HEK293 (cell line): ENCODE results near the gene PIGL.

ENCODE experiments used
- CTCF ChIA-PET: fragments of 350-600 bp; formaldehyde crosslinking; extraction: SDS; loops from one replicate; lab custom pipeline; 2021; ENCODE audit warnings: antibody characterized with exemption; lab: Yijun Ruan, JAX
- POLR2A ChIA-PET: fragments of 300-600 bp; formaldehyde crosslinking; extraction: SDS; loops from one replicate; lab custom pipeline; 2020; ENCODE audit warnings: antibody characterized with exemption, inconsistent platforms; lab: Yijun Ruan, JAX
- H3K27ac ChIP-seq: fragments of 200-500 bp; sonication (Bioruptor generic); 2 replicates; pipeline ENCODE4 v1.5.1; 2014; ENCODE audit warnings: low read depth, low read length, control low read depth, inconsistent platforms; ENCODE audit errors: extremely low read depth
- H3K36me3 ChIP-seq, 2 experiments: fragments of 200-500 bp in 1 of 2; sonication (Bioruptor generic) in 1 of 2; 1 replicate in 1 of 2; 2 replicates in 1 of 2; pipeline ENCODE4 v1.5.1; 2014 to 2017; ENCODE audit warnings: inconsistent platforms in 2 of 2, low read length in 2 of 2; ENCODE audit not compliant: control insufficient read depth in 2 of 2, insufficient read depth in 1 of 2
- H3K4me1 ChIP-seq: fragments of 200-500 bp; sonication (Bioruptor generic); 2 replicates; pipeline ENCODE4 v1.5.1; 2014; ENCODE audit warnings: mild to moderate bottlenecking, low read length, inconsistent platforms; ENCODE audit not compliant: control insufficient read depth, insufficient read depth
- H3K4me3 ChIP-seq: 2 replicates; pipeline ENCODE4 v1.5.1; 2011; ENCODE audit warnings: low read depth, mild to moderate bottlenecking, control low read depth, low read length, moderate library complexity
- H3K9me3 ChIP-seq: fragments of 200-500 bp; sonication (Bioruptor generic); 2 replicates; pipeline ENCODE4 v1.5.1; 2014; ENCODE audit warnings: low read depth, low read length, inconsistent platforms; ENCODE audit not compliant: control insufficient read depth, insufficient read depth
- AEBP2 ChIP-seq: fragments of 450-650 bp; formaldehyde crosslinking; IDR thresholded peaks from 2 replicates; pipeline ENCODE4 v1.5.1; 2016; ENCODE audit warnings: missing biosample characterization, missing genetic modification characterization, borderline replicate concordance
- GFI1B ChIP-seq: fragments of 450-650 bp; formaldehyde crosslinking; IDR thresholded peaks from 2 replicates; pipeline ENCODE4 v1.5.1; 2016; ENCODE audit warnings: missing biosample characterization, missing genetic modification characterization
- GLI4 ChIP-seq: fragments of 450-650 bp; formaldehyde crosslinking; IDR thresholded peaks from 2 replicates; pipeline ENCODE4 v1.5.1; 2016; ENCODE audit warnings: missing biosample characterization, missing genetic modification characterization
- IKZF3 ChIP-seq: fragments of 450-650 bp; IDR thresholded peaks from 2 replicates; pipeline ENCODE4 v1.5.0; 2018; ENCODE audit warnings: missing biosample characterization, mild to moderate bottlenecking, missing genetic modification characterization, moderate library complexity
- KLF16 ChIP-seq: fragments of 450-650 bp; formaldehyde crosslinking; IDR thresholded peaks from 2 replicates; pipeline ENCODE4 v1.5.1; 2017; ENCODE audit warnings: missing biosample characterization, missing genetic modification characterization
- PATZ1 ChIP-seq: fragments of 450-650 bp; formaldehyde crosslinking; IDR thresholded peaks from 2 replicates; pipeline ENCODE4 v1.5.1; 2016; ENCODE audit warnings: missing biosample characterization, missing genetic modification characterization
- PRDM1 ChIP-seq: fragments of 450-650 bp; formaldehyde crosslinking; IDR thresholded peaks from 2 replicates; pipeline ENCODE4; 2016; ENCODE audit warnings: missing biosample characterization, missing genetic modification characterization
- TRIM28 ChIP-seq: IDR thresholded peaks from 2 replicates; pipeline ENCODE4 v1.6.1; 2011; ENCODE audit warnings: low read length, control low read depth, borderline replicate concordance
- YY2 ChIP-seq: fragments of 450-650 bp; formaldehyde crosslinking; IDR thresholded peaks from 2 replicates; pipeline ENCODE4 v1.5.1; 2016; ENCODE audit warnings: missing biosample characterization, missing genetic modification characterization
- ZBTB17 ChIP-seq: fragments of 450-650 bp; formaldehyde crosslinking; IDR thresholded peaks from 2 replicates; pipeline ENCODE4 v1.5.1; 2016; ENCODE audit warnings: missing biosample characterization, missing genetic modification characterization
- ZBTB7A ChIP-seq: fragments of 450-650 bp; formaldehyde crosslinking; IDR thresholded peaks from 2 replicates; pipeline ENCODE4 v1.5.1; 2016; ENCODE audit warnings: low read depth, missing biosample characterization, missing genetic modification characterization
- ZNF169 ChIP-seq: fragments of 450-650 bp; formaldehyde crosslinking; IDR thresholded peaks from 2 replicates; pipeline ENCODE4 v1.5.1; 2016; ENCODE audit warnings: missing biosample characterization, missing genetic modification characterization
- ZNF175 ChIP-seq: fragments of 450-650 bp; formaldehyde crosslinking; IDR thresholded peaks from 2 replicates; pipeline ENCODE4 v1.5.1; 2016; ENCODE audit warnings: missing biosample characterization, missing genetic modification characterization
- ZNF202 ChIP-seq: fragments of 450-650 bp; formaldehyde crosslinking; IDR thresholded peaks from 2 replicates; pipeline ENCODE4 v1.5.1; 2016; ENCODE audit warnings: missing biosample characterization, missing genetic modification characterization, borderline replicate concordance
- ZNF211 ChIP-seq: fragments of 450-650 bp; formaldehyde crosslinking; IDR thresholded peaks from 2 replicates; pipeline ENCODE4 v1.5.1; 2016; ENCODE audit warnings: low read depth, missing biosample characterization, missing genetic modification characterization
- ZNF324 ChIP-seq: fragments of 450-650 bp; formaldehyde crosslinking; IDR thresholded peaks from 2 replicates; pipeline ENCODE4 v1.5.1; 2016; ENCODE audit warnings: missing biosample characterization, missing genetic modification characterization
- ZNF433 ChIP-seq: fragments of 450-650 bp; formaldehyde crosslinking; IDR thresholded peaks from 2 replicates; pipeline ENCODE4 v1.5.1; 2016; ENCODE audit warnings: missing biosample characterization, missing genetic modification characterization, low read depth
- ZNF501 ChIP-seq: fragments of 450-650 bp; formaldehyde crosslinking; IDR thresholded peaks from 2 replicates; pipeline ENCODE4 v1.5.1; 2016; ENCODE audit warnings: missing biosample characterization, missing genetic modification characterization
- ZNF530 ChIP-seq: fragments of 450-650 bp; formaldehyde crosslinking; IDR thresholded peaks from 2 replicates; pipeline ENCODE4 v1.5.1; 2016; ENCODE audit warnings: low read depth, missing biosample characterization, missing genetic modification characterization
- ZNF548 ChIP-seq: fragments of 450-650 bp; formaldehyde crosslinking; IDR thresholded peaks from 2 replicates; pipeline ENCODE4 v1.5.1; 2016; ENCODE audit warnings: missing biosample characterization, missing genetic modification characterization
- ZNF621 ChIP-seq: fragments of 450-650 bp; formaldehyde crosslinking; IDR thresholded peaks from 2 replicates; pipeline ENCODE4 v1.5.1; 2017; ENCODE audit warnings: missing biosample characterization, missing genetic modification characterization
- ZNF629 ChIP-seq: fragments of 450-650 bp; formaldehyde crosslinking; IDR thresholded peaks from 2 replicates; pipeline ENCODE4 v1.5.1; 2017; ENCODE audit warnings: missing biosample characterization, missing genetic modification characterization
- ZNF654 ChIP-seq: fragments of 450-650 bp; formaldehyde crosslinking; IDR thresholded peaks from 2 replicates; pipeline ENCODE4 v1.5.1; 2016; ENCODE audit warnings: low read depth, missing biosample characterization, missing genetic modification characterization
- ZNF76 ChIP-seq: fragments of 450-650 bp; formaldehyde crosslinking; IDR thresholded peaks from 2 replicates; pipeline ENCODE4; 2016; ENCODE audit warnings: low read depth, missing biosample characterization, missing genetic modification characterization, borderline replicate concordance
- TF ChIP-seq, protein P1 (sequence below): fragments of 450-650 bp; formaldehyde crosslinking; IDR thresholded peaks from 2 replicates; pipeline ENCODE4 v1.5.1; 2016; ENCODE audit warnings: missing biosample characterization, missing genetic modification characterization
- TF ChIP-seq, protein P2 (sequence below): fragments of 450-650 bp; formaldehyde crosslinking; IDR thresholded peaks from 2 replicates; pipeline ENCODE4 v1.5.1; 2016; ENCODE audit warnings: missing biosample characterization, missing genetic modification characterization, low read depth
- TF ChIP-seq, protein P3 (sequence below): fragments of 450-650 bp; formaldehyde crosslinking; IDR thresholded peaks from 2 replicates; pipeline ENCODE4 v1.5.1; 2016; ENCODE audit warnings: missing biosample characterization, missing genetic modification characterization, low read depth
- TF ChIP-seq, protein P4 (sequence below): fragments of 450-650 bp; formaldehyde crosslinking; IDR thresholded peaks from 2 replicates; pipeline ENCODE4 v1.5.1; 2016; ENCODE audit warnings: missing biosample characterization, missing genetic modification characterization

Gene PIGL

DNA sequence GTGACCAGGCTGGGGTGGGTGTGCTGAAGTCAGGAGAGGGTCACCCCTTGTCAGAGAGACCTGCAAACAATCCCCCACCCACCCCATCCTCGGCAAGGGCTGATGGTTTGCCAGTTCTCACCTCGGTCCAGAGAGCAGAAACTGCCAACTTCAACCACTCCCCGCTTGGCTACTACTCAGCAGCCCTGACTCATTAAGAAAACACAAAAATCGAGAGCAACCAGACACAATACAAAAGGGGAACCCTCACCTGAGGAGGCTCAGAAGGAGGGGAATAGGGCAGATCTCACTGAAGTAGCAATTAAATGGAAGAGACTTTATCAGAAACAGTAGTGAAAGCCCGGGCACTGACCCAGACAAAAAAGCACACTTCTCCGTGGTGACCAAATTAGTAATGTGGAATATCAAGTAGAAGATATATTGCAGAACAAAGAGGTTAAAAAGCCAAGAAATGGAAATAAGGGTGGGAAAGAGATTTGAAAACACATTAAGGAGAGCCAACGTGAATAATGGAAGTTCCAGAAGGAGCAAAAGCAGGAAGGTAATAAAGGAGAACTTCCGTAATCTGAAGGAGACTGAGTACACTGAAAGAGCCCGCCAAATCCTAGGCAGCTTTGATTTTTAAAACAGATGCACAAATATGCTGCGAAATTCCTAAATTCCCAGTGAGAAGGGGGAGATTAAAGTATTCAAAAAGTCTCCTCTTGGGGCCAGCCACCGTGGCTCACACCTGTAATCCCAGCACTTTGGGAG is 112.7 kb downstream of the PIGL start:
- no peak overlapping the region for H3K27ac ChIP-seq
- ChIA-PET CTCF (interaction anchor here (0.7 kb wide), 1 partner anchor 25 kb away, joined by 3 read pairs; no protein-coding TSS in a partner anchor), POLR2A (no interaction called here)
- H3K9me3 ChIP-seq, result no peaks in the 10 kb centered on the region
- peaks cover 11% of the 10 kb centered on the region for H3K4me1 ChIP-seq
- no peak overlapping the region for H3K4me3 ChIP-seq
- H3K36me3 ChIP-seq, result peaks cover 0 to 22% of the 10 kb centered on the region in 2 experiments; a peak in 2 of 3 replicates
- TF ChIP-seq, protein P1, sequence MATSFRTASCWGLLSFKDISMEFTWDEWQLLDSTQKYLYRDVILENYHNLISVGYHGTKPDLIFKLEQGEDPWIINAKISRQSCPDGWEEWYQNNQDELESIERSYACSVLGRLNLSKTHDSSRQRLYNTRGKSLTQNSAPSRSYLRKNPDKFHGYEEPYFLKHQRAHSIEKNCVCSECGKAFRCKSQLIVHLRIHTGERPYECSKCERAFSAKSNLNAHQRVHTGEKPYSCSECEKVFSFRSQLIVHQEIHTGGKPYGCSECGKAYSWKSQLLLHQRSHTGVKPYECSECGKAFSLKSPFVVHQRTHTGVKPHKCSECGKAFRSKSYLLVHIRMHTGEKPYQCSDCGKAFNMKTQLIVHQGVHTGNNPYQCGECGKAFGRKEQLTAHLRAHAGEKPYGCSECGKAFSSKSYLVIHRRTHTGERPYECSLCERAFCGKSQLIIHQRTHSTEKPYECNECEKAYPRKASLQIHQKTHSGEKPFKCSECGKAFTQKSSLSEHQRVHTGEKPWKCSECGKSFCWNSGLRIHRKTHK, result no peak
- TF ChIP-seq ZNF202 (tag by site-specific recombination) (no peak), ZNF621 (tag by site-specific recombination) (no peak), ZNF169 (tag by site-specific recombination) (no peak), ZBTB17 (no peak), AEBP2 (no peak), KLF16 (no peak), GLI4 (tag by site-specific recombination) (no peak), ZNF548 (tag by site-specific recombination) (peak; percentile 61; the same call in 1 of the 2 replicates), IKZF3 (tag by site-specific recombination) (no peak), ZNF530 (tag by site-specific recombination) (no peak), ZNF211 (tag by site-specific recombination) (no peak), ZNF433 (no peak), ZBTB7A (tag by site-specific recombination) (no peak), YY2 (tag by site-specific recombination) (no peak), PATZ1 (tag by site-specific recombination) (0 out of 2 replicates have a peak, but pooled peaks have one; percentile 15), PRDM1 (peak; percentile 87), GFI1B (tag by site-specific recombination) (no peak), ZNF501 (tag by site-specific recombination) (no peak), ZNF654 (tag by site-specific recombination) (no peak), ZNF324 (tag by site-specific recombination) (no peak), ZNF175 (tag by site-specific recombination) (no peak), ZNF76 (tag by site-specific recombination) (no peak), ZNF629 (no peak), TRIM28 (no peak)
- TF ChIP-seq, protein P2, sequence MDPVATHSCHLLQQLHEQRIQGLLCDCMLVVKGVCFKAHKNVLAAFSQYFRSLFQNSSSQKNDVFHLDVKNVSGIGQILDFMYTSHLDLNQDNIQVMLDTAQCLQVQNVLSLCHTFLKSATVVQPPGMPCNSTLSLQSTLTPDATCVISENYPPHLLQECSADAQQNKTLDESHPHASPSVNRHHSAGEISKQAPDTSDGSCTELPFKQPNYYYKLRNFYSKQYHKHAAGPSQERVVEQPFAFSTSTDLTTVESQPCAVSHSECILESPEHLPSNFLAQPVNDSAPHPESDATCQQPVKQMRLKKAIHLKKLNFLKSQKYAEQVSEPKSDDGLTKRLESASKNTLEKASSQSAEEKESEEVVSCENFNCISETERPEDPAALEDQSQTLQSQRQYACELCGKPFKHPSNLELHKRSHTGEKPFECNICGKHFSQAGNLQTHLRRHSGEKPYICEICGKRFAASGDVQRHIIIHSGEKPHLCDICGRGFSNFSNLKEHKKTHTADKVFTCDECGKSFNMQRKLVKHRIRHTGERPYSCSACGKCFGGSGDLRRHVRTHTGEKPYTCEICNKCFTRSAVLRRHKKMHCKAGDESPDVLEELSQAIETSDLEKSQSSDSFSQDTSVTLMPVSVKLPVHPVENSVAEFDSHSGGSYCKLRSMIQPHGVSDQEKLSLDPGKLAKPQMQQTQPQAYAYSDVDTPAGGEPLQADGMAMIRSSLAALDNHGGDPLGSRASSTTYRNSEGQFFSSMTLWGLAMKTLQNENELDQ (tag by site-specific recombination), result no peak
- TF ChIP-seq, protein P3, sequence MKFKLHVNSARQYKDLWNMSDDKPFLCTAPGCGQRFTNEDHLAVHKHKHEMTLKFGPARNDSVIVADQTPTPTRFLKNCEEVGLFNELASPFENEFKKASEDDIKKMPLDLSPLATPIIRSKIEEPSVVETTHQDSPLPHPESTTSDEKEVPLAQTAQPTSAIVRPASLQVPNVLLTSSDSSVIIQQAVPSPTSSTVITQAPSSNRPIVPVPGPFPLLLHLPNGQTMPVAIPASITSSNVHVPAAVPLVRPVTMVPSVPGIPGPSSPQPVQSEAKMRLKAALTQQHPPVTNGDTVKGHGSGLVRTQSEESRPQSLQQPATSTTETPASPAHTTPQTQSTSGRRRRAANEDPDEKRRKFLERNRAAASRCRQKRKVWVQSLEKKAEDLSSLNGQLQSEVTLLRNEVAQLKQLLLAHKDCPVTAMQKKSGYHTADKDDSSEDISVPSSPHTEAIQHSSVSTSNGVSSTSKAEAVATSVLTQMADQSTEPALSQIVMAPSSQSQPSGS (tag by site-specific recombination), result no peak
- TF ChIP-seq, protein P4, sequence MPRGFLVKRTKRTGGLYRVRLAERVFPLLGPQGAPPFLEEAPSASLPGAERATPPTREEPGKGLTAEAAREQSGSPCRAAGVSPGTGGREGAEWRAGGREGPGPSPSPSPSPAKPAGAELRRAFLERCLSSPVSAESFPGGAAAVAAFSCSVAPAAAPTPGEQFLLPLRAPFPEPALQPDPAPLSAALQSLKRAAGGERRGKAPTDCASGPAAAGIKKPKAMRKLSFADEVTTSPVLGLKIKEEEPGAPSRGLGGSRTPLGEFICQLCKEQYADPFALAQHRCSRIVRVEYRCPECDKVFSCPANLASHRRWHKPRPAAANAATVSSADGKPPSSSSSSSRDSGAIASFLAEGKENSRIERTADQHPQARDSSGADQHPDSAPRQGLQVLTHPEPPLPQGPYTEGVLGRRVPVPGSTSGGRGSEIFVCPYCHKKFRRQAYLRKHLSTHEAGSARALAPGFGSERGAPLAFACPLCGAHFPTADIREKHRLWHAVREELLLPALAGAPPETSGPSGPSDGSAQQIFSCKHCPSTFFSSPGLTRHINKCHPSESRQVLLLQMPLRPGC, result no peak
